GM18868 (cell line): ENCODE data around the gene THSD7A.

ENCODE experiments used
- ATAC-seq: cut with Tn5 transposase; IDR thresholded peaks from one replicate; pipeline ENCODE4 v1.9.1; 2021; ENCODE audit warnings: mild to moderate bottlenecking, moderate library complexity; ENCODE audit not compliant: unreplicated experiment

The THSD7A gene

DNA sequence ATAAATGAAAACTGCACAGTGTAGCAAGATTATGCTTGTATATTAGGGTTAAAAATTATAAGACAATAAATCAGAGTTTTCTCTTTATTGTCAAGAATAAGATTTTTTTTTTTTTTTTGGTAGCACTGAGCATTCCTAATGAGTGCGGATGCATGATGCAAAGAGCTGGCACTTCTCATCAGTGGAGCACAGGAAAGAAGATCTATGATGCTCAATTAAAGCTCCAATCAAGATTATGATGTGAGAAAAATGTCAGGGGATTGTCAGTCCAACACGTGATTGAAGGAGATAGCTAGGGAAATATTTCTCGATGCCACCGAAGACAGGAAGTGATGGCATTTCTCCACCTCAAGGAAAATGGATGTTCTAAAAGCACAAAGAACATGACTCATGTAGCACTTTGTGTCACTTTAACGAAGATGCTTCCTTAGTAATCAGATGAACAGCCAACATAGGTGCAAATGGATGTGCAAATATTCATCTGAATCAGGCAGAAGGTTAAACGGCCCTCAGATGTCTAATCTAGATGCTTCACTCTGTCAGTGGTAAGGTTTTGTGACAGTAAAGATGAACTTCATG is 240.9 kb downstream of the THSD7A start:
- no peak for ATAC-seq

- no peak for ATAC-seq
Measured at GRCh38 chr7:11589251-11589650, 242.7 kb downstream of the THSD7A start.

DNA sequence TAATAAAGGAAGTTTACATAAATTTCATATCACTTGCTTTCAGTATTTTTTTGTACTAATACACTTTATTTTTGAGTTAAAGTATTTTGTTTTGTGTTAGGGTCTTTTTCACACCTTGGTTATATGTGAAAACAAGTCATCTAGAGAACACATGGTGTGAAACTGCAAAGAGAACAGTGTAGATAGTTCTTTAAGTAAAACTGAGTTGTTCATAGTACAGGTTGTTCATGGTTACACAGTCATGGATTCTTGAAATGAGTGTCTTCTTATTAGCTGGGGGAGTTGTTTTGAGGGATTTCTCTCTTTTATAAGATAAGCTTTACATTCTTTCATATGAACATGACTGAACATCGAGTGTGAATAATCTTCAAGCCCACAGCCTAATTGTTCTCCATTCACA is 244.2 kb downstream of the THSD7A start:
- peak; percentile 66 for ATAC-seq

- no peak for ATAC-seq
Measured at GRCh38 chr7:11587048-11587447, 244.9 kb downstream of the THSD7A start.

DNA sequence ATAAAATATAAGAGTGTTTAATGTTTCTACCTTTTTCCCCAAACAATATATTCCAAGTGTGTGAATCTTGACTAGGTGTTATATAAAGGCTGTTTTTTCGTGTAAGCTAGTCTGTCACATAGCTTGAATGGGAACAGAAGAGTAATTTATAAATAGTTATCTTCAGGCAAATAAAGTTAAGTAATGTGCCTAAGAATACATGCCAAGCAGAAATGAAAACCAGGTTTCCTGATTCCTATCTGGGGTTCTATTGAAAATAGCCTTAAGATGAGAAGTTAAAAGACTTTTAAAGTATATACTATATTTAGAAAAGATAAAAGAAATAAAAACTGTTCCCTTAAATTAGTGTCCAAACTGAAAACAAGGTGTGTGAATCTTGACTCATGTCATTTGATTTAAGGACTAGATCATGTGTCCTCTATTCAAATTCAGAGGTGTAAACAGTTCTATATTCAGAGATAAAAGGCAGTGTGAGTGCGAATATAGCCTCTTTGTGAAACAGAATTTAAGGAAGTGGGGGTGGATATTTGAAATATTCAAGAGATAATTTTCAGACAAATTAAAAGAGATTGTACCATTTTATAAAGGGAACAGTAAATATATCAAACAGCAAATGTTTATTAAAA is 247.5 kb downstream of the THSD7A start:
- peak; percentile 56 for ATAC-seq

DNA sequence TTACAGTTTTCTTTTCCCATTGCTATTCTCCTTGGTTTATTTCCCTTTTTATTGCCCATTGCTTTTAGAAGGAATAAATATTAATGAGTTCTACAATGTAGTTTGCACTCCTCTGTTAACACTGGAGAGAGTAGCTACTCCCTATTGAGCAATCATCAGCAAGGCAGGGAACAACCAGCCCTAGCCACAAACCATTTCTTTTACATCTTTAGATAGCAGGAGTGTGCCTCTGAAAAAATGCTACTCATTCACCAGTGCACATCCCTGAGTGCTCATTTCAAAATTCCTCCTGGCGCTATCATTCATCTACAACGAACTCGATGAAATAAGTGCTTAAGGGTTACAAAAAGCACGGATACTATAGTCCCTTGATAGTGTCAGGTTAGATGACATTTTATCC is 252.9 kb downstream of the THSD7A start:
- ATAC-seq, result no peak

- no peak for ATAC-seq
Measured at GRCh38 chr7:11576310-11576709, 255.7 kb downstream of the THSD7A start.

GRCh38 chr7:11573128-11573750 is 258.8 kb downstream of the THSD7A start:
- ATAC-seq, result no peak

- ATAC-seq, result no peak
Measured at GRCh38 chr7:11570922-11571550, 261.0 kb downstream of the THSD7A start.

DNA sequence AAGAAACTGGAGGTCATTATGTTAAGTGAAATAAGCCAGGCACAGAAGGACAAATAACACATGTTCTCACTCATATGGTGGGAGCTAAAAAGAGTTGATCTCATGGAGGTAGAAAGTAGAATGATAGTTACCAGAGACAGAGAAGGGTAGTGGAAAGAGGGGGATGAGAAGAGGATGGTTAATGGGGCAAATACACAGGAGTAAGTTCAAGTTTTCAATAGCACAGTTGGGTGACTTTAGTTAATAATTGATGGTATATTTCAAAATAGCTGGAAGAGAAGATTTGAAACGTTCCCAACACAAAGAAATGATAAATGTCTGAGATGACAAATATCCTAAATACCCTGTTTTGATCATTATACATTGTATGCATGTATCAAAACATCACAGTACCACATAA is 261.8 kb downstream of the THSD7A start:
- no peak for ATAC-seq

- ATAC-seq, result no peak
Measured at GRCh38 chr7:11567571-11567970, 264.4 kb downstream of the THSD7A start.

DNA sequence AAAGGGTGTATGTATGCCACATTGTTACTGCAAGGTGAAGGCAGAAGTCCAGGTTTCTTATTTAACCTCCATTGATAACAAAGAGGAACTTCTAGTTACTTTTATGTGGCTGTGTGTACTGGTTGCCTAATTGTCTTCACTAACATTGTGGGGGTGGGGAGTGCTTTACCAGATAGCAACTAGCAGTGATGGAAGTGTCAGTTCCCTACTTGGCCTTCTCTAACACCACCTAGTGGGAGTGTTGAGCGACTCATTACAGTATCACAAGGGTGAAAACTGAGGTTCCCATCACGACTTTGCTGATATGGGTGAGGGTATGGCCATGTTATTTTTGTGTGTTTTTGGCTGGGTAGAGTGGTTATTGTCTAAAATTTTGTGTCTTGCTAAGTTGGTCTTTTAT is 274.4 kb downstream of the THSD7A start:
- peak; percentile 97 for ATAC-seq

DNA sequence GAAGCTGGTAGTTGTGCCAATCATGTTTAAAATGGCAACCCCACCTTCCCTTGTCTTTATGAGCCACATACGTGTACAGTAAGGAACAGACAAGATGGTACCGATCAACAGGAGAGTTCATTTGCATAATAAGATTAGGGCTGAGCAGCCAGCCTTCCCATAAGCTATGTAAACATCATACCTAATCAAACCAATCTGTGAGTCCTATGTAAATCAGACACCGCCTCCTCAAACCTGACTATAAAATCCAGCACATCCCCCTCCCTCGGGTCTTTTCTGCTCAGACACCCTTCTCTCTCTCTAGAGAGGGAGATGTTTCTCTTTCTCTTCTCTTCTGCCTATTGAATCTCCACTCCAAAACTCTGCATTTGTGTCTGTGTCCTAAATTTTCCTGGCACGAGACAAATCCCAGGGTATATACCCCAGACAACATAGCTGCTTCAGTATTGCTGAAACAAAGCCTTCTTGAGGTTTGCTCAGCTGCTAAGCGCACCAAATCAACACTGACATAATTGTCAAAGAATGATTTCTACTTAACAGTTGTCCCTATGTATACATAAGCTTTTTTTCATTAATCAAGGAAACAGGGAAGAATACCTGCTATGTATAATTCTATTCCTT is 279.2 kb downstream of the THSD7A start:
- no peak for ATAC-seq

- ATAC-seq, result no peak
Measured at GRCh38 chr7:11551470-11551869, 280.5 kb downstream of the THSD7A start.

- no peak for ATAC-seq
Measured at GRCh38 chr7:11548532-11548931, 283.5 kb downstream of the THSD7A start.

GRCh38 chr7:11541330-11541729 is 290.7 kb downstream of the THSD7A start:
- no peak for ATAC-seq

DNA sequence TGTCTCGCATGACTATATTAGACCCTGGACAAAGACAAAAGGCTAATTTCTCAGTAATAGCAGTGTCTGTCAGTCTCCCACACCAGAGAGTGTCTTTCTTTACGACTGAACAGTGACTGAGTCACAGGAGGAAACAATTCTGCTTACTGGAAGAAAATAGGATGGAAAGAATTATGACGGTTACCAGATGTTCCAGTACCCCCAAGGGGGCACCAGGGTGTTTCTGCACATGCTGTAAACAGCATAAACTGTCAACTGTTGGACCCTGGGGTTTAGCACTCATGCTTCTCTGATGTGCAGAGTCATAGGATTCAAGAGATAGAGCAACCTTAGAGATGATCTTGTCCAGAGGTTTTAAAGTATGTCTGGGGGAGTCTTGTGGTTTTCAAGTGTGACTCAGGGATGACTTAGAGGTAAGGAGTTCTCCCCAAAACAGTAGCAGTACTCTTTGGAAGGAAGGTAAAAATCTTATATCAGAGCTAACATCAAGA is 291.7 kb downstream of the THSD7A start:
- ATAC-seq, result peak; percentile 23

- ATAC-seq, result peak; percentile 75
Measured at GRCh38 chr7:11539853-11540252, 292.1 kb downstream of the THSD7A start.

DNA sequence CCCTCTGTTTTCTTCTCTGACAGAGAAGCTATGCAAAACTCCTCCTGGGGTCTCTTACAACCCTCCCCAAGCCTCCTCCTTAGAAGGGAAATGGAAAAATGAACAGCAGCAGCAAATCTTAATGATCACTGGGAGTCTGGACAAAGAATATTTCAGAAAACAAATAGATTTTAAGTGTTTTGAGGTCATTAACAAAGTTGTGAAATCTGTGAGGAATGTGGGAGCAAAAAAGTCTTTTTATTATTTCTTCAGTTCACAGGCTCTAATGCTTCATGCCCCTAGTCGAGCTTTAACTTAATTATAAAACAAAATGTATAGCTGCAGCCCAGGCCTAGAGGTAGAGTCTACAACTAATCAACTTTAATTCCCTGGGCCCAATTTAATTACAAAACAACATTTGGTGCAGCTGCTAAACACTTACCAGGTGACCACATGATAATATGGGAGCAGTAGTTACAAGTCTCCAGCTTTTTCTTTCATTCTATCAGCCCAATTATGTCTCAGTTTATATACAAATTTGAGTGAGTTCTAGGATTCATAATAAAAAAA is 293.2 kb downstream of the THSD7A start:
- no peak for ATAC-seq

GRCh38 chr7:11533229-11533820 is 298.7 kb downstream of the THSD7A start:
- ATAC-seq, result no peak

- no peak for ATAC-seq
Measured at GRCh38 chr7:11529382-11529781, 302.6 kb downstream of the THSD7A start.
